WTC11 (cell line): ENCODE data around the gene GPR158. TPM values are rescaled to one million over a fixed set of nuclear protein-coding genes. Genes with fewer than 3 reads are reported as not detected.

Experiments
- ATAC-seq: fragments of 200-7000 bp; cut with Tn5 transposase; 2 replicates; pipeline ENCODE4 v1.10.0; 2021; ENCODE audit warnings: mild to moderate bottlenecking, moderate library complexity
- CTCF ChIA-PET: fragments of 300-600 bp; sonication (Branson Sonifier 250); formaldehyde crosslinking; loops from one replicate; lab custom pipeline; 2021; ENCODE audit warnings: antibody characterized with exemption; lab: Charles Lee
- POLR2A ChIA-PET: fragments of 350-600 bp; sonication (Branson Sonifier 250); formaldehyde crosslinking; loops from one replicate; lab custom pipeline; 2021; ENCODE audit warnings: antibody characterized with exemption; lab: Charles Lee
- DNase-seq: peaks from one replicate; pipeline ENCODE4 v3.0.0; 2021; ENCODE audit warnings: low spot score
- H3K27ac Mint-ChIP-seq: 2 replicates; pipeline ENCODE4 v1.8.0; 2021; ENCODE audit warnings: mixed read lengths
- H3K27me3 Mint-ChIP-seq: 2 replicates; pipeline ENCODE4 v1.8.0; 2021; ENCODE audit warnings: low read depth, mild to moderate bottlenecking, moderate library complexity, mixed read lengths
- H3K36me3 Mint-ChIP-seq: 2 replicates; pipeline ENCODE4 v1.8.0; 2021; ENCODE audit warnings: mixed read lengths
- H3K4me1 Mint-ChIP-seq: 2 replicates; pipeline ENCODE4 v1.8.0; 2022; ENCODE audit warnings: mixed read lengths
- H3K4me3 Mint-ChIP-seq: 2 replicates; pipeline ENCODE4 v1.8.0; 2021; ENCODE audit warnings: mild to moderate bottlenecking, moderate library complexity, mixed read lengths
- H3K9me3 Mint-ChIP-seq: 2 replicates; pipeline ENCODE4 v1.8.0; 2021; ENCODE audit warnings: mixed read lengths
- E2F4 ChIP-seq: sonication (generic); formaldehyde crosslinking; IDR thresholded peaks from 2 replicates; pipeline ENCODE4 v1.8.1; 2022; ENCODE audit warnings: low read depth, mild to moderate bottlenecking, moderate library complexity, missing genetic modification reagents, borderline replicate concordance
- E2F5 ChIP-seq: sonication (generic); formaldehyde crosslinking; IDR thresholded peaks from 2 replicates; pipeline ENCODE4 v1.8.1; 2022; ENCODE audit warnings: mild to moderate bottlenecking, moderate library complexity, missing genetic modification reagents
- ETV6 ChIP-seq: sonication (generic); formaldehyde crosslinking; IDR thresholded peaks from 2 replicates; pipeline ENCODE4 v1.8.1; 2022; ENCODE audit warnings: mild to moderate bottlenecking, missing genetic modification reagents
- FOXK1 ChIP-seq: sonication (generic); formaldehyde crosslinking; IDR thresholded peaks from 2 replicates; pipeline ENCODE4 v1.8.0; 2022; ENCODE audit warnings: mild to moderate bottlenecking, moderate library complexity, missing genetic modification reagents
- FOXP1 ChIP-seq: sonication (generic); formaldehyde crosslinking; IDR thresholded peaks from 2 replicates; pipeline ENCODE4 v1.8.0; 2022; ENCODE audit warnings: missing genetic modification reagents, mild to moderate bottlenecking, moderate library complexity, borderline replicate concordance
- GTF2I ChIP-seq: fragments of 250-450 bp; sonication (Bioruptor Pico); conservative IDR thresholded peaks from 2 replicates; pipeline ENCODE4 v1.4.0; 2021; ENCODE audit warnings: mild to moderate bottlenecking
- JAZF1 ChIP-seq: fragments of 250-450 bp; sonication (Bioruptor Pico); IDR thresholded peaks from 2 replicates; pipeline ENCODE4 v1.9.0; 2021; ENCODE audit warnings: moderate library complexity, mild to moderate bottlenecking, inconsistent platforms
- KAT7 ChIP-seq: sonication (generic); formaldehyde crosslinking; IDR thresholded peaks from 2 replicates; pipeline ENCODE4 v1.8.1; 2023; ENCODE audit warnings: missing genetic modification reagents, mild to moderate bottlenecking, borderline replicate concordance
- MYBL2 ChIP-seq: sonication (generic); formaldehyde crosslinking; IDR thresholded peaks from 2 replicates; pipeline ENCODE4 v1.8.1; 2023; ENCODE audit warnings: mild to moderate bottlenecking, moderate library complexity, missing genetic modification reagents
- NFATC4 ChIP-seq: fragments of 250-450 bp; sonication (Bioruptor Pico); IDR thresholded peaks from 2 replicates; pipeline ENCODE4 v1.9.0; 2021; ENCODE audit warnings: mild to moderate bottlenecking
- NFYB ChIP-seq: sonication (generic); formaldehyde crosslinking; conservative IDR thresholded peaks from 2 replicates; pipeline ENCODE4 v1.8.0; 2022; ENCODE audit warnings: low read depth, missing genetic modification reagents
- TEAD1 ChIP-seq: sonication (generic); formaldehyde crosslinking; IDR thresholded peaks from 2 replicates; pipeline ENCODE4 v1.8.0; 2022; ENCODE audit warnings: mild to moderate bottlenecking, missing genetic modification reagents
- TEAD4 ChIP-seq: sonication (generic); formaldehyde crosslinking; IDR thresholded peaks from 2 replicates; pipeline ENCODE4 v1.8.0; 2022; ENCODE audit warnings: mild to moderate bottlenecking, missing genetic modification reagents
- ZNF317 ChIP-seq: sonication (generic); formaldehyde crosslinking; IDR thresholded peaks from 2 replicates; pipeline ENCODE4 v1.8.1; 2023; ENCODE audit warnings: low read depth, mild to moderate bottlenecking, moderate library complexity, missing genetic modification reagents, borderline replicate concordance
- ZNF425 ChIP-seq: fragments of 250-450 bp; sonication (Bioruptor Pico); conservative IDR thresholded peaks from 2 replicates; pipeline ENCODE4 v1.9.0; 2021; ENCODE audit warnings: mild to moderate bottlenecking
- ZNF512 ChIP-seq: sonication (generic); formaldehyde crosslinking; IDR thresholded peaks from 2 replicates; pipeline ENCODE4 v1.8.1; 2022; ENCODE audit warnings: missing genetic modification reagents, borderline replicate concordance
- ZSCAN18 ChIP-seq: fragments of 250-450 bp; sonication (Bioruptor Pico); IDR thresholded peaks from 2 replicates; pipeline ENCODE4 v2.1.2; 2022; ENCODE audit warnings: mild to moderate bottlenecking, moderate library complexity
- total RNA-seq: library from RNA; stranded (reverse); gene quantifications from 3 replicates; pipeline ENCODE4 v1.2.3, GENCODE V29; 2021
- TF ChIP-seq, protein P1 (sequence below): sonication (generic); formaldehyde crosslinking; IDR thresholded peaks from 2 replicates; pipeline ENCODE4 v1.8.1; 2023; ENCODE audit warnings: mild to moderate bottlenecking, missing genetic modification reagents
- TF ChIP-seq, protein P2 (sequence below): sonication (generic); formaldehyde crosslinking; IDR thresholded peaks from 2 replicates; pipeline ENCODE4 v1.8.0; 2022; ENCODE audit warnings: mild to moderate bottlenecking, missing genetic modification reagents
- TF ChIP-seq, protein P3 (sequence below): sonication (generic); formaldehyde crosslinking; IDR thresholded peaks from 2 replicates; pipeline ENCODE4 v1.8.0; 2022; ENCODE audit warnings: mild to moderate bottlenecking, missing genetic modification reagents

The GPR158 gene
- total RNA-seq, 1 experiment from 2014 or later: 0.63 TPM

GRCh38 chr10:25388188-25388861 is 213.5 kb downstream of the GPR158 start:
- CTCF ChIA-PET: no interaction called here
- ATAC-seq (no peak), DNase-seq (no peak)
- H3K9me3 Mint-ChIP-seq: peaks cover 57% of the 10 kb centered on the region
- H3K27me3 Mint-ChIP-seq: peaks cover 2% of the 10 kb centered on the region; the same call in 1 of the 2 replicates
- no peak overlapping the region for H3K27ac Mint-ChIP-seq
- H3K36me3 Mint-ChIP-seq: peaks cover 46% of the 10 kb centered on the region
- POLR2A ChIA-PET: no interaction called here
- no peak overlapping the region for H3K4me3 Mint-ChIP-seq
- peaks cover 4% of the 10 kb centered on the region for H3K4me1 Mint-ChIP-seq
- TF ChIP-seq TEAD1 (CRISPR knock-in tag): no peak
- TF ChIP-seq, protein P1, sequence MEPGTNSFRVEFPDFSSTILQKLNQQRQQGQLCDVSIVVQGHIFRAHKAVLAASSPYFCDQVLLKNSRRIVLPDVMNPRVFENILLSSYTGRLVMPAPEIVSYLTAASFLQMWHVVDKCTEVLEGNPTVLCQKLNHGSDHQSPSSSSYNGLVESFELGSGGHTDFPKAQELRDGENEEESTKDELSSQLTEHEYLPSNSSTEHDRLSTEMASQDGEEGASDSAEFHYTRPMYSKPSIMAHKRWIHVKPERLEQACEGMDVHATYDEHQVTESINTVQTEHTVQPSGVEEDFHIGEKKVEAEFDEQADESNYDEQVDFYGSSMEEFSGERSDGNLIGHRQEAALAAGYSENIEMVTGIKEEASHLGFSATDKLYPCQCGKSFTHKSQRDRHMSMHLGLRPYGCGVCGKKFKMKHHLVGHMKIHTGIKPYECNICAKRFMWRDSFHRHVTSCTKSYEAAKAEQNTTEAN (CRISPR knock-in tag): no peak
- TF ChIP-seq, protein P2, sequence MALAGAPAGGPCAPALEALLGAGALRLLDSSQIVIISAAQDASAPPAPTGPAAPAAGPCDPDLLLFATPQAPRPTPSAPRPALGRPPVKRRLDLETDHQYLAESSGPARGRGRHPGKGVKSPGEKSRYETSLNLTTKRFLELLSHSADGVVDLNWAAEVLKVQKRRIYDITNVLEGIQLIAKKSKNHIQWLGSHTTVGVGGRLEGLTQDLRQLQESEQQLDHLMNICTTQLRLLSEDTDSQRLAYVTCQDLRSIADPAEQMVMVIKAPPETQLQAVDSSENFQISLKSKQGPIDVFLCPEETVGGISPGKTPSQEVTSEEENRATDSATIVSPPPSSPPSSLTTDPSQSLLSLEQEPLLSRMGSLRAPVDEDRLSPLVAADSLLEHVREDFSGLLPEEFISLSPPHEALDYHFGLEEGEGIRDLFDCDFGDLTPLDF (CRISPR knock-in tag): no peak
- TF ChIP-seq FOXK1 (CRISPR knock-in tag): no peak
- no peak for TF ChIP-seq ZNF317
- TF ChIP-seq TEAD4 (CRISPR knock-in tag): no peak
- no peak for TF ChIP-seq ETV6
- TF ChIP-seq ZSCAN18: no peak
- TF ChIP-seq MYBL2 (CRISPR knock-in tag): no peak
- no peak for TF ChIP-seq ZNF425
- TF ChIP-seq NFYB (CRISPR knock-in tag): no peak

- Mint-ChIP-seq H3K4me1 (no peaks in the 10 kb centered on the region), H3K4me3 (no peak overlapping the region), H3K27ac (no peak overlapping the region), H3K36me3 (peaks cover 48% of the 10 kb centered on the region), H3K27me3 (peaks cover 2% of the 10 kb centered on the region; the same call in 1 of the 2 replicates), H3K9me3 (peaks cover 60% of the 10 kb centered on the region)
- no peak for TF ChIP-seq GTF2I (CRISPR knock-in tag)
- no peak for TF ChIP-seq JAZF1
- ChIA-PET POLR2A (no interaction called here), CTCF (no interaction called here)
- no peak for DNase-seq
- no peak for ATAC-seq
These were observed 214.0 kb downstream of the GPR158 start for GRCh38 chr10:25388862-25389206.

DNA sequence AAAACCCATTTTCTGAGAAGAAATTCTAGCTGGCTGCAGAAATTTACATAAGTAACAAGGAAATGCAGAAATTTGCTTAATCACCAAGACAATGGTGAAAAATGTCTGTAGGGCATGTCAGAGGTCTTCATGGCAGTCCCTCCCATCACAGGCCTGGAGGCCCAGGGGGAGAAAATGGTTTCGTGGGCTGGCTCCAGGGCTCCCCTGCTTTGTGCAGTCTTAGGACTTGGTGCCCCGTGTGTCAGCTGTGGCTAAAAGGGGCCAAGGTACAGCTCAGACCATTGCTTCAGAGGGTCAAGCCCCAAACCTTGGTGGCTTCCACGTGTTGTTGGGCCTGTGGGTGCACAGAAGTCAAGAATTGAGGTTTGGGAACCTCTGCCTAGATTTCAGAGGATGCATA is 215.9 kb downstream of the GPR158 start:
- Mint-ChIP-seq H3K36me3 (peaks cover 48% of the 10 kb centered on the region), H3K4me3 (no peak overlapping the region), H3K27me3 (peaks cover 2% of the 10 kb centered on the region; the same call in 1 of the 2 replicates), H3K9me3 (peaks cover 57% of the 10 kb centered on the region), H3K4me1 (no peaks in the 10 kb centered on the region), H3K27ac (no peak overlapping the region)
- POLR2A ChIA-PET: no interaction called here
- ATAC-seq (no peak), DNase-seq (no peak)
- CTCF ChIA-PET: no interaction called here
- TF ChIP-seq, protein P3, sequence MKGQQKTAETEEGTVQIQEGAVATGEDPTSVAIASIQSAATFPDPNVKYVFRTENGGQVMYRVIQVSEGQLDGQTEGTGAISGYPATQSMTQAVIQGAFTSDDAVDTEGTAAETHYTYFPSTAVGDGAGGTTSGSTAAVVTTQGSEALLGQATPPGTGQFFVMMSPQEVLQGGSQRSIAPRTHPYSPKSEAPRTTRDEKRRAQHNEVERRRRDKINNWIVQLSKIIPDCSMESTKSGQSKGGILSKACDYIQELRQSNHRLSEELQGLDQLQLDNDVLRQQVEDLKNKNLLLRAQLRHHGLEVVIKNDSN (CRISPR knock-in tag): no peak
- no peak for TF ChIP-seq TEAD4 (CRISPR knock-in tag)
- no peak for TF ChIP-seq E2F4
- no peak for TF ChIP-seq E2F5 (CRISPR knock-in tag)
- no peak for TF ChIP-seq KAT7 (CRISPR knock-in tag)
- no peak for TF ChIP-seq MYBL2 (CRISPR knock-in tag)
- no peak for TF ChIP-seq FOXP1 (CRISPR knock-in tag)
- TF ChIP-seq, protein P2 (CRISPR knock-in tag): no peak
- TF ChIP-seq NFATC4 (CRISPR knock-in tag): no peak
- TF ChIP-seq ZNF512: no peak
